ENCODE measurements around the gene LDLRAD4.

Gene LDLRAD4

GRCh38 chr18:13376841-13377351 lies 158.3 kb downstream of the LDLRAD4 start:
- DNase-seq, result no peak

- DNase-seq, result no peak
Observed at GRCh38 chr18:13377496-13377895, 158.9 kb downstream of the LDLRAD4 start.

- no peak for DNase-seq
Observed at GRCh38 chr18:13378150-13378549, 159.6 kb downstream of the LDLRAD4 start.

GRCh38 chr18:13379062-13379865 lies 160.7 kb downstream of the LDLRAD4 start:
- DNase-seq, result peak; percentile 42

- no peak for DNase-seq
Observed at GRCh38 chr18:13379930-13380690, 161.6 kb downstream of the LDLRAD4 start.

GRCh38 chr18:13380691-13381070 lies 162.1 kb downstream of the LDLRAD4 start:
- DNase-seq, result no peak

GRCh38 chr18:13381331-13381730 lies 162.8 kb downstream of the LDLRAD4 start:
- DNase-seq, result no peak

GRCh38 chr18:13381944-13382365 lies 163.4 kb downstream of the LDLRAD4 start:
- DNase-seq, result no peak

GRCh38 chr18:13382366-13382953 lies 163.9 kb downstream of the LDLRAD4 start:
- DNase-seq, result no peak

GRCh38 chr18:13382954-13383827 lies 164.6 kb downstream of the LDLRAD4 start:
- no peak for DNase-seq

- no peak for DNase-seq
Observed at GRCh38 chr18:13386891-13387801, 168.6 kb downstream of the LDLRAD4 start.

- no peak for DNase-seq
Observed at GRCh38 chr18:13387855-13388548, 169.4 kb downstream of the LDLRAD4 start.

- DNase-seq, result no peak
Observed at GRCh38 chr18:13388586-13389490, 170.3 kb downstream of the LDLRAD4 start.

GRCh38 chr18:13389491-13390131 lies 171.1 kb downstream of the LDLRAD4 start:
- DNase-seq, result no peak

GRCh38 chr18:13390196-13390595 lies 171.6 kb downstream of the LDLRAD4 start:
- no peak for DNase-seq

- DNase-seq, result no peak
Observed at GRCh38 chr18:13390711-13391110, 172.2 kb downstream of the LDLRAD4 start.

GRCh38 chr18:13392029-13392750 lies 173.6 kb downstream of the LDLRAD4 start:
- DNase-seq, result no peak

GRCh38 chr18:13392899-13393298 lies 174.3 kb downstream of the LDLRAD4 start:
- DNase-seq, result no peak
